ENCODE data around the gene C2orf92. TPM values are rescaled to one million over a fixed set of nuclear protein-coding genes. Genes with fewer than 3 reads are reported as not detected.
"Not testable (repeated sequence)": the region's sequence is repeated elsewhere in the genome, so short reads cannot be mapped to it uniquely, and the experiment has no call there.

C2orf92 gene
- total and polyA plus RNA-seq, 4 donors: 4.1 to 36.3 (median 10.3) TPM

- H3K27me3 ChIP-seq (ENCODE audit: control insufficient read depth in 1 of 2, insufficient read depth in 2 of 2, low read length in 1 of 2): no peaks in the 10 kb centered on the region
- no peaks in the 10 kb centered on the region for H3K9me3 ChIP-seq (ENCODE audit: control insufficient read depth, low read length)
- DNase-seq: no peak
- no peaks in the 10 kb centered on the region for H3K4me1 ChIP-seq (ENCODE audit: control insufficient read depth in 1 of 2, insufficient read depth in 2 of 2, low read length in 2 of 2)
- WGBS, 2 donors: 81 to 85% methylated on average over 9 of the region's 9 CpGs
- H3K36me3 ChIP-seq (ENCODE audit: control insufficient read depth in 1 of 2, insufficient read depth in 2 of 2, low read length in 1 of 2): no peaks in the 10 kb centered on the region
- H3K4me3 ChIP-seq (ENCODE audit: low read length in 2 of 2): no peak overlapping the region
- no peak overlapping the region for H3K27ac ChIP-seq (ENCODE audit: low read depth in 1 of 2, low read length in 2 of 2)
- no peak for ATAC-seq (ENCODE audit: low FRiP score)
- intact Hi-C loops (cut with DNase I): no loop called here
Observed at GRCh38 chr2:97673182-97673914, 3.8 kb downstream of the C2orf92 start.

GRCh38 chr2:97673915-97674283 is 4.4 kb downstream of the C2orf92 start:
- H3K4me3 ChIP-seq (ENCODE audit: low read length in 2 of 2): no peak overlapping the region
- no peaks in the 10 kb centered on the region for H3K4me1 ChIP-seq (ENCODE audit: control insufficient read depth in 1 of 2, insufficient read depth in 2 of 2, low read length in 2 of 2)
- DNase-seq (no peak), ATAC-seq (ENCODE audit: low FRiP score) (no peak)
- no peaks in the 10 kb centered on the region for H3K9me3 ChIP-seq (ENCODE audit: control insufficient read depth, low read length)
- no peaks in the 10 kb centered on the region for H3K36me3 ChIP-seq (ENCODE audit: control insufficient read depth in 1 of 2, insufficient read depth in 2 of 2, low read length in 1 of 2)
- intact Hi-C loops (cut with DNase I): no loop called here
- H3K27me3 ChIP-seq (ENCODE audit: control insufficient read depth in 1 of 2, insufficient read depth in 2 of 2, low read length in 1 of 2): no peaks in the 10 kb centered on the region
- 74 to 77% methylated on average over 8 of the region's 8 CpGs for WGBS, 2 donors
- H3K27ac ChIP-seq (ENCODE audit: low read depth in 1 of 2, low read length in 2 of 2): no peak overlapping the region

DNA sequence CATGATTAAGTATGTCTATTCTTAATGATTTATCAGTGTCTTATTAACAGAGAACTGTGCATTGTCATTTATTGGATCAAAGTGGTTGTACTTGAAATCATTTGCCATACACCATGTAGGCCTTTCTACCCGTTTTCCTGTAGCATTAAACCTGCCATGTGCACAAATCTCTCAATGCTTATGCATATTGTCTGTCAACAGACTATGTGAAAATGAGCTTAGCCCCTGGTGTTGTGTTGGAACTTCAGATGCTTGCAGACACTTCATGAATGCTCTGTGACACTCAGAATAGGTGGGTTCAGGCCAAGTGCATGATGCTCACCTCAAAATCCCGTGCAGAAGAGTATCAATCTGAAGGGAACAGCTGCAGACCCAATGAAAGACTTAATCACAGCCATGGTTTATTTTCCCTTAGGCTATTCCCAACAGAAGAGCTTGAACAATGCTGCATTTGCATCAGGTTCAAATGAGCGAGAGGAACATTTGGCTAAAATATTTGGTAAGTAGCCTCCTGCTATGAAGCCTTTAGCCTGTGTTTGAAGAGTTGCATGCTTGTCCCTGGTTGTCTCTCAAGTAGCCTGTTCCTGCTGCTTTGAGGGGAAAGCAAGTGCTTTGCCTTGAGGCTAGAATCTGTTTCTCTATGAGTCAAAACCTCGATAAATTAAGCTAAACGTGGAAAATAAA is 6.1 kb downstream of the C2orf92 start:
- 81 to 84% methylated on average over 5 of the region's 5 CpGs for WGBS, 2 donors
- intact Hi-C loops (cut with DNase I): no loop called here
- no peak for ATAC-seq (ENCODE audit: low FRiP score)

DNA sequence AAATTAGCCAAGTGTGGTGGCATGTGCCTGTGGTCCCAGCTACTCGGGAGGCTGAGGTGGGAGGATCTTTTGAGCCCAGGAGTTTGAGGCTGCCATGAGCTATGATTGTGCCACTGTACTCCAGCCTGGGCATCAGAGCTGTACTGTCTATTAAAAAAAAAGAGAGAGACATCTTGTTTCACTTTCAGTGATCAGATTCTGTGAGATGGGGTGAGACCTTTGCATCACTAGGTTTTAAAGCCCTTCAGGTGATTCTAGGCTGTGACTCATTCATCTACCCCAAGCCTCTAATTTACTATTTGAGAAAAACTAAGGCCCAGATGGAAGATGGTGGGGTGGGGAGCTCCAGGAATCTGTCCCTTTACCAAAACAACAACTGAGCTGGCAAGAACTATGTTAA is 7.1 kb downstream of the C2orf92 start:
- Histone ChIP-seq H3K36me3 (ENCODE audit: control insufficient read depth in 1 of 2, insufficient read depth in 2 of 2, low read length in 1 of 2) (no peaks in the 10 kb centered on the region), H3K9me3 (ENCODE audit: control insufficient read depth, low read length) (no peaks in the 10 kb centered on the region), H3K27me3 (ENCODE audit: control insufficient read depth in 1 of 2, insufficient read depth in 2 of 2, low read length in 1 of 2) (no peaks in the 10 kb centered on the region), H3K27ac (ENCODE audit: low read depth in 1 of 2, low read length in 2 of 2) (no peak overlapping the region), H3K4me1 (ENCODE audit: control insufficient read depth in 1 of 2, insufficient read depth in 2 of 2, low read length in 2 of 2) (no peaks in the 10 kb centered on the region), H3K4me3 (ENCODE audit: low read length in 2 of 2) (no peak overlapping the region)
- intact Hi-C loops (cut with DNase I): no loop called here
- no peak for DNase-seq
- ATAC-seq (ENCODE audit: low FRiP score): no peak
- 96 to 100% methylated on average over 1 of the region's 1 CpG for WGBS, 2 donors

More for the DNA sequence above, 6.1 kb downstream of the C2orf92 start:
- H3K4me3 ChIP-seq (ENCODE audit: low read length in 2 of 2): no peak overlapping the region
- H3K36me3 ChIP-seq (ENCODE audit: control insufficient read depth in 1 of 2, insufficient read depth in 2 of 2, low read length in 1 of 2): no peaks in the 10 kb centered on the region
- no peak for DNase-seq
- H3K9me3 ChIP-seq (ENCODE audit: control insufficient read depth, low read length): no peaks in the 10 kb centered on the region
- H3K27me3 ChIP-seq (ENCODE audit: control insufficient read depth in 1 of 2, insufficient read depth in 2 of 2, low read length in 1 of 2): no peaks in the 10 kb centered on the region
- H3K4me1 ChIP-seq (ENCODE audit: control insufficient read depth in 1 of 2, insufficient read depth in 2 of 2, low read length in 2 of 2): no peaks in the 10 kb centered on the region
- H3K27ac ChIP-seq (ENCODE audit: low read depth in 1 of 2, low read length in 2 of 2): no peak overlapping the region

DNA sequence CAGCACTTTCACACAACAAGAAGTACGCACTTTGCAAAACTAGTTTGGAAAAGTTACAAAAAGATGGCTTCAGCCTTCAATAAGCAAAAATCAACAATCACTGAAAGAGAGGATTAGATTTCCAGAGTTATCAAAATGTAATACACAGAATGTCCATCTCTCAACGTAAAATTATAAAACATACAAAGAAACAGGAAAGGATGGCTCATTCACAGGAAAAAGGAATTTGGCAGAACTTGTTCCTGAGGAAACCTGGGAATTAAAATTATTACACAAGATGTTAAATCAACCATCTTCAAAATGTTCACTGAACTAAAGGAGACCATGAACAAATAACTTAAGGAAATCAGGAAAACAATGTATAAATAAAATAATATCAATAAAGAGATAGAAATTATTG is 8.0 kb downstream of the C2orf92 start:
- Histone ChIP-seq H3K27me3 (ENCODE audit: control insufficient read depth in 1 of 2, insufficient read depth in 2 of 2, low read length in 1 of 2) (no peaks in the 10 kb centered on the region), H3K27ac (ENCODE audit: low read depth in 1 of 2, low read length in 2 of 2) (no peak overlapping the region), H3K4me3 (ENCODE audit: low read length in 2 of 2) (no peak overlapping the region), H3K36me3 (ENCODE audit: control insufficient read depth in 1 of 2, insufficient read depth in 2 of 2, low read length in 1 of 2) (no peaks in the 10 kb centered on the region), H3K9me3 (ENCODE audit: control insufficient read depth, low read length) (no peaks in the 10 kb centered on the region), H3K4me1 (ENCODE audit: control insufficient read depth in 1 of 2, insufficient read depth in 2 of 2, low read length in 2 of 2) (no peaks in the 10 kb centered on the region)
- intact Hi-C loops (cut with DNase I): no loop called here
- no peak for ATAC-seq (ENCODE audit: low FRiP score)
- WGBS, 2 donors: 96 to 99% methylated on average over 2 of the region's 2 CpGs
- no peak for DNase-seq

GRCh38 chr2:97678298-97678697 is 8.8 kb downstream of the C2orf92 start:
- ATAC-seq (ENCODE audit: low FRiP score): no peak
- H3K4me1 ChIP-seq (ENCODE audit: control insufficient read depth in 1 of 2, insufficient read depth in 2 of 2, low read length in 2 of 2): no peaks in the 10 kb centered on the region
- H3K27ac ChIP-seq (ENCODE audit: low read depth in 1 of 2, low read length in 2 of 2): no peak overlapping the region
- DNase-seq: no peak
- H3K36me3 ChIP-seq (ENCODE audit: control insufficient read depth in 1 of 2, insufficient read depth in 2 of 2, low read length in 1 of 2): no peaks in the 10 kb centered on the region
- no peak overlapping the region for H3K4me3 ChIP-seq (ENCODE audit: low read length in 2 of 2)
- no peaks in the 10 kb centered on the region for H3K27me3 ChIP-seq (ENCODE audit: control insufficient read depth in 1 of 2, insufficient read depth in 2 of 2, low read length in 1 of 2)
- intact Hi-C loops (cut with DNase I): no loop called here
- no peaks in the 10 kb centered on the region for H3K9me3 ChIP-seq (ENCODE audit: control insufficient read depth, low read length)
- WGBS, 2 donors: 97% methylated on average over 1 of the region's 1 CpG

GRCh38 chr2:97687235-97687634 is 17.7 kb downstream of the C2orf92 start:
- H3K9me3 ChIP-seq (ENCODE audit: control insufficient read depth, low read length); H3K4me1 ChIP-seq (ENCODE audit: control insufficient read depth in 1 of 2, insufficient read depth in 2 of 2, low read length in 2 of 2); ATAC-seq (ENCODE audit: low FRiP score); H3K27me3 ChIP-seq (ENCODE audit: control insufficient read depth in 1 of 2, insufficient read depth in 2 of 2, low read length in 1 of 2); DNase-seq; H3K27ac ChIP-seq (ENCODE audit: low read depth in 1 of 2, low read length in 2 of 2); intact Hi-C loops (cut with DNase I); H3K36me3 ChIP-seq (ENCODE audit: control insufficient read depth in 1 of 2, insufficient read depth in 2 of 2, low read length in 1 of 2); H3K4me3 ChIP-seq (ENCODE audit: low read length in 2 of 2): not testable (repeated sequence)
- WGBS, 2 donors: 96 to 97% methylated on average over 2 of the region's 3 CpGs

DNA sequence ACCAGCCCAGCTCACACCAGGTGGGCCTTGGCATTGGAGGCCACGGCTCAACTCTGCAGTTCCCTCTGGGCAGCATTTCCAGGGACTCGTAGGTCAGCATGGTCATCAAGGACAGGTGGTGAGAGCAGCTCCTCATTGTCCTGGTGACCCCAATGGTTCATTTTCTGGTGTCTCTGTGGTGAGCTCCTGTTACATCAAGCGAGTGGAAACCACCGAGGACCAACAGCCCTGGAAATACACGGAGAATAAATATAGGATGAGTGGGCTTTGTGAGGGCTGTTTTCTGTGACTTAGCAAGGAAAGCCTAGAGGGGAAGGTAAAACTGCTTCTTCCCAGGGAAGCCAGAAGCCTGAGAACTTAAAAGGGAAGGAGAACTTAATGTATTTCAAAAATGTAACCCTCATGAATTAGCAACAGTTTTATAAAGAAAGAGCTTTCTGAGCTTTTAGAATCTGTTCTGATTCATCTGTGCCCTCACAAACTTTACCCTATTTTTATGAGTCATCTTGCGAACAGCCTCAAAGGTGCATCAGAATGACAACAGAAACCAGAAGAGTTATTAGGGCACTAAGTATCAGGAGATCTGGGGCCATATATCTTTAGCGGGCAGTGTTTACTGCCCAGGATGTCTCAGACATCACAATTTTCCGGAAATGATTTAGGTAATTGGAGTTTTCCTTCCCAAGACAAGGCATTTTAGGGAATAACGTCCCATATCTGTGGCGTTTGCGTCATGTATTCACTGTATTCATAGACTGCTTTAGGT is 18.7 kb downstream of the C2orf92 start:
- Histone ChIP-seq H3K27me3 (ENCODE audit: control insufficient read depth in 1 of 2, insufficient read depth in 2 of 2, low read length in 1 of 2) (no peaks in the 10 kb centered on the region), H3K4me3 (ENCODE audit: low read length in 2 of 2) (no peak overlapping the region), H3K4me1 (ENCODE audit: control insufficient read depth in 1 of 2, insufficient read depth in 2 of 2, low read length in 2 of 2) (no peaks in the 10 kb centered on the region), H3K9me3 (ENCODE audit: control insufficient read depth, low read length) (no peaks in the 10 kb centered on the region), H3K36me3 (ENCODE audit: control insufficient read depth in 1 of 2, insufficient read depth in 2 of 2, low read length in 1 of 2) (no peaks in the 10 kb centered on the region), H3K27ac (ENCODE audit: low read depth in 1 of 2, low read length in 2 of 2) (no peak overlapping the region)
- no peak for ATAC-seq (ENCODE audit: low FRiP score)
- DNase-seq: no peak
- 89 to 90% methylated on average over 11 of the region's 11 CpGs for WGBS, 2 donors
- intact Hi-C loops (cut with DNase I): no loop called here

Measured in aorta (tissue), 5 donors.